ENCODE measurements around the gene PCDHB11. TPM values are rescaled to one million over a fixed set of nuclear protein-coding genes. Genes with fewer than 3 reads are reported as not detected.
"Not testable (repeated sequence)": the region's sequence is repeated elsewhere in the genome, so short reads cannot be mapped to it uniquely, and the experiment has no call there.

PCDHB11 gene
- total RNA-seq, 1 experiment from 2014 or later: 0.12 TPM

- DNase-seq (ENCODE audit: low read depth): peak; percentile 37
Measured at GRCh38 chr5:141186897-141187512, 12.4 kb upstream of the PCDHB11 start, which contains the start of gene PCDHB9. PCDHB9 (plus strand) TSS chr5:141187161; CDS start chr5:141187319, 158 bp downstream.

- not testable (repeated sequence) for DNase-seq (ENCODE audit: low read depth)
Measured at GRCh38 chr5:141188682-141189081, 10.7 kb upstream of the PCDHB11 start.

GRCh38 chr5:141189131-141189530, 10.3 kb upstream of the PCDHB11 start:
- DNase-seq (ENCODE audit: low read depth): not testable (repeated sequence)

- peak; percentile 44 for DNase-seq (ENCODE audit: low read depth)
Measured at GRCh38 chr5:141192110-141192725, 7.2 kb upstream of the PCDHB11 start, which contains the start of gene PCDHB10. PCDHB10 (plus strand) TSS chr5:141192353; CDS start chr5:141192553, 200 bp downstream.

- DNase-seq (ENCODE audit: low read depth): not testable (repeated sequence)
Measured at GRCh38 chr5:141194332-141194731, 5.1 kb upstream of the PCDHB11 start.

GRCh38 chr5:141196363-141196762, 3.1 kb upstream of the PCDHB11 start:
- DNase-seq (ENCODE audit: low read depth): no peak

- DNase-seq (ENCODE audit: low read depth): not testable (repeated sequence)
Measured at GRCh38 chr5:141201126-141201525, 1.7 kb downstream of the PCDHB11 start.

- not testable (repeated sequence) for DNase-seq (ENCODE audit: low read depth)
Measured at GRCh38 chr5:141201646-141202045, 2.2 kb downstream of the PCDHB11 start.

GRCh38 chr5:141208478-141208877, 9.1 kb downstream of the PCDHB11 start, which contains the start of gene PCDHB12:
PCDHB12 (plus strand) TSS chr5:141208719; CDS start chr5:141208908, 189 bp downstream.
- peak; percentile 56 for DNase-seq (ENCODE audit: low read depth)

- DNase-seq (ENCODE audit: low read depth): not testable (repeated sequence)
Measured at GRCh38 chr5:141210281-141210680, 10.9 kb downstream of the PCDHB11 start.

GRCh38 chr5:141210849-141211248, 11.4 kb downstream of the PCDHB11 start:
- DNase-seq (ENCODE audit: low read depth): not testable (repeated sequence)

GRCh38 chr5:141213656-141214339, 14.4 kb downstream of the PCDHB11 start, which contains the start of gene PCDHB13:
PCDHB13 (plus strand) TSS chr5:141213919; CDS start chr5:141214124, 205 bp downstream.
- DNase-seq (ENCODE audit: low read depth): peak; percentile 66

- DNase-seq (ENCODE audit: low read depth): not testable (repeated sequence)
Measured at GRCh38 chr5:141214583-141214982, 15.2 kb downstream of the PCDHB11 start.

GRCh38 chr5:141215504-141215903, 16.1 kb downstream of the PCDHB11 start:
- DNase-seq (ENCODE audit: low read depth): not testable (repeated sequence)

- DNase-seq (ENCODE audit: low read depth): not testable (repeated sequence)
Measured at GRCh38 chr5:141216035-141216434, 16.6 kb downstream of the PCDHB11 start.

- peak; percentile 40 for DNase-seq (ENCODE audit: low read depth)
Measured at GRCh38 chr5:141223112-141223783, 23.8 kb downstream of the PCDHB11 start, which contains the start of gene PCDHB14. PCDHB14 (plus strand) TSS chr5:141223343; CDS start chr5:141223506, 163 bp downstream.

GRCh38 chr5:141224844-141225243, 25.4 kb downstream of the PCDHB11 start:
- DNase-seq (ENCODE audit: low read depth): not testable (repeated sequence)

GRCh38 chr5:141225421-141225820, 26.0 kb downstream of the PCDHB11 start:
- DNase-seq (ENCODE audit: low read depth): not testable (repeated sequence)

GRCh38 chr5:141234109-141234667, 34.8 kb downstream of the PCDHB11 start:
- DNase-seq (ENCODE audit: low read depth): peak; percentile 35

- not testable (repeated sequence) for DNase-seq (ENCODE audit: low read depth)
Measured at GRCh38 chr5:141235922-141236321, 36.5 kb downstream of the PCDHB11 start.

All from RPMI7951 (cell line).